ENCODE results near the gene FSCN2. TPM values are rescaled to one million over a fixed set of nuclear protein-coding genes. Genes with fewer than 3 reads are reported as not detected.

Gene FSCN2
- total RNA-seq, 1 experiment from 2014 or later, result 0.31 TPM

DNA sequence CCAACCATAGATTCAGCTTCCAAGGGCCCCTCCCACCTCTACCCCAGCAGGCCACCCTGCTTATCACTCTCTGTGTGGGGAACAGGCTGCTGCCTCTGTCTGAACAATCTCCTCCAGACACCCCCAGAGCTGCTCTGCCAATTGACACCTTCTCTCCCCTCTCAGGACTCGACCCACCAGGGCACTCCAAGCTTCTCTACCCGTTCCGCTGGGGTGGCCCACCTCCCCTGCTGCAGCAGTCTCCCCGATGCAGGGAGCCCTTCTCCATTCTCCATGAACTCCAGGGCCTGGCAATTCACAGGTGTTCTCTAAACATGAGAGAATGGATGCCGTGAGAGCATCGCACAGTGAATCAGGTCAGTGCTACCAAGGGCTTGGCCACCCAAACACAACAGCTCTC, 52.3 kb downstream of the FSCN2 start (continued):
- TF ChIP-seq SOX15 (CRISPR knock-in tag; IDR thresholded peaks at IDR 0.05), result no peak

DNA sequence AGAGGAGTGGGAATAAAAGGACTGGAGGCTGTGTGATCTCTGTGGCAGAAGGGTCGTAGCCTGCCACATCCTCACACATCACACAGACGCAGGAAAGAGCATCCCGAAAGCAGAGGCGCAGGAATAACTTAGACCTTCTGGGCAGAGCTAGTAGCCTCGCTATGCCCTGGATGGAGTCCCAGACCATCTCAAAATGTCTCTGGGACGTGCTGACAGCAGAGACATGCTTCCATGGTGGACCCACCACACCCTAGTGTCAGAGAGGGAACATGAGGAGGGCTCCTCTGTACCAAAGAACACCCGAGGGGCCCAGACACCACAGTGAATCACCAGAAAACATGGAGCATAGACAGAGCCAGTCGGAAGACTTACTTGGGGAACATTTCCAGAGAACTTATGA, 53.6 kb downstream of the FSCN2 start:
- no peak overlapping the region for H3K4me3 Mint-ChIP-seq
- H3K4me1 Mint-ChIP-seq, result no peaks in the 10 kb centered on the region
- peak overlapping the region; percentile 45; the same call in 1 of the 2 replicates for H3K27ac Mint-ChIP-seq
- DNase-seq (ENCODE audit: low spot score) (no peak), ATAC-seq (no peak)
- H3K9me3 Mint-ChIP-seq, result no peaks in the 10 kb centered on the region
- H3K27me3 Mint-ChIP-seq (ENCODE audit: low read depth), result no peaks in the 10 kb centered on the region
- TF ChIP-seq ZBTB21 (CRISPR knock-in tag; IDR thresholded peaks at IDR 0.05; ENCODE audit: borderline replicate concordance) (no peak), JUN (CRISPR knock-in tag; IDR thresholded peaks at IDR 0.05) (no peak), FOXK1 (CRISPR knock-in tag; IDR thresholded peaks at IDR 0.05) (no peak), IRF2 (CRISPR knock-in tag; IDR thresholded peaks at IDR 0.05; ENCODE audit: borderline replicate concordance, low read depth) (no peak), ZNF219 (CRISPR knock-in tag; IDR thresholded peaks at IDR 0.05; ENCODE audit: borderline replicate concordance) (no peak), SOX15 (CRISPR knock-in tag; IDR thresholded peaks at IDR 0.05) (no peak)
- TF ChIP-seq, protein P1, sequence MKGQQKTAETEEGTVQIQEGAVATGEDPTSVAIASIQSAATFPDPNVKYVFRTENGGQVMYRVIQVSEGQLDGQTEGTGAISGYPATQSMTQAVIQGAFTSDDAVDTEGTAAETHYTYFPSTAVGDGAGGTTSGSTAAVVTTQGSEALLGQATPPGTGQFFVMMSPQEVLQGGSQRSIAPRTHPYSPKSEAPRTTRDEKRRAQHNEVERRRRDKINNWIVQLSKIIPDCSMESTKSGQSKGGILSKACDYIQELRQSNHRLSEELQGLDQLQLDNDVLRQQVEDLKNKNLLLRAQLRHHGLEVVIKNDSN (CRISPR knock-in tag; IDR thresholded peaks at IDR 0.05), result no peak
- ChIA-PET POLR2A (no interaction called here), CTCF (no interaction called here)
- H3K36me3 Mint-ChIP-seq, result peaks cover 48% of the 10 kb centered on the region

DNA sequence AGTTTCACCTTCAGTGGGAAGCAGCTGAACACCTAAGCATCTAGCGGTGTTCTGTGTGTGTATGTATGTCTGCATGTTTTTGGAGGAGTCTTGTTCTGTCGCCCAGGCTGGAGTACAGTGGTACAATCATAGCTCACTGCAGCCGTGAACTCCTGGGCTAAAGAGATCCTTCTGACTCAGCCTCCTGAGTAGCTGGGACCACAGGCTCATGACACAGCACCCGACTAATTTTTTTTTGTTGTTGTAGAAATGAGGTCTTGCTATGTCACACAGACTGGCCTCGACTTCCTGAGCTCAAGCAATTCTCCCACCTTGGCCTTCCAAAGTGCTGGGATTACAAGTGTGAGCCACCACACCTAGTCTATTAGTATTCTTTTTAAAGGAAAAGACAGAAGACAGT, 54.2 kb downstream of the FSCN2 start:
- Mint-ChIP-seq H3K36me3 (peaks cover 50% of the 10 kb centered on the region), H3K27me3 (ENCODE audit: low read depth) (no peaks in the 10 kb centered on the region), H3K4me3 (no peak overlapping the region), H3K27ac (peak overlapping the region; percentile 45; the same call in 1 of the 2 replicates), H3K9me3 (no peaks in the 10 kb centered on the region), H3K4me1 (no peaks in the 10 kb centered on the region)
- no peak for ATAC-seq
- DNase-seq (ENCODE audit: low spot score), result no peak
- ChIA-PET POLR2A (no interaction called here), CTCF (no interaction called here)
- TF ChIP-seq, protein P2, sequence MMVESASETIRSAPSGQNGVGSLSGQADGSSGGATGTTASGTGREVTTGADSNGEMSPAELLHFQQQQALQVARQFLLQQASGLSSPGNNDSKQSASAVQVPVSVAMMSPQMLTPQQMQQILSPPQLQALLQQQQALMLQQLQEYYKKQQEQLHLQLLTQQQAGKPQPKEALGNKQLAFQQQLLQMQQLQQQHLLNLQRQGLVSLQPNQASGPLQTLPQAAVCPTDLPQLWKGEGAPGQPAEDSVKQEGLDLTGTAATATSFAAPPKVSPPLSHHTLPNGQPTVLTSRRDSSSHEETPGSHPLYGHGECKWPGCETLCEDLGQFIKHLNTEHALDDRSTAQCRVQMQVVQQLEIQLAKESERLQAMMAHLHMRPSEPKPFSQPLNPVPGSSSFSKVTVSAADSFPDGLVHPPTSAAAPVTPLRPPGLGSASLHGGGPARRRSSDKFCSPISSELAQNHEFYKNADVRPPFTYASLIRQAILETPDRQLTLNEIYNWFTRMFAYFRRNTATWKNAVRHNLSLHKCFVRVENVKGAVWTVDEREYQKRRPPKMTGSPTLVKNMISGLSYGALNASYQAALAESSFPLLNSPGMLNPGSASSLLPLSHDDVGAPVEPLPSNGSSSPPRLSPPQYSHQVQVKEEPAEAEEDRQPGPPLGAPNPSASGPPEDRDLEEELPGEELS (CRISPR knock-in tag; IDR thresholded peaks at IDR 0.05), result no peak
- TF ChIP-seq ZNF396 (CRISPR knock-in tag; IDR thresholded peaks at IDR 0.05; ENCODE audit: borderline replicate concordance), result no peak
- TF ChIP-seq, protein P3, sequence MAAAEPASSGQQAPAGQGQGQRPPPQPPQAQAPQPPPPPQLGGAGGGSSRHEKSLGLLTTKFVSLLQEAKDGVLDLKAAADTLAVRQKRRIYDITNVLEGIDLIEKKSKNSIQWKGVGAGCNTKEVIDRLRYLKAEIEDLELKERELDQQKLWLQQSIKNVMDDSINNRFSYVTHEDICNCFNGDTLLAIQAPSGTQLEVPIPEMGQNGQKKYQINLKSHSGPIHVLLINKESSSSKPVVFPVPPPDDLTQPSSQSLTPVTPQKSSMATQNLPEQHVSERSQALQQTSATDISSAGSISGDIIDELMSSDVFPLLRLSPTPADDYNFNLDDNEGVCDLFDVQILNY (CRISPR knock-in tag; IDR thresholded peaks at IDR 0.05), result no peak
- no peak for TF ChIP-seq ZNF416 (CRISPR knock-in tag; IDR thresholded peaks at IDR 0.05)
- no peak for TF ChIP-seq SMAD3 (CRISPR knock-in tag; IDR thresholded peaks at IDR 0.05; ENCODE audit: borderline replicate concordance)
- TF ChIP-seq ZNF138 (CRISPR knock-in tag; conservative IDR thresholded peaks at IDR 0.05), result no peak
- TF ChIP-seq NFATC4 (CRISPR knock-in tag; IDR thresholded peaks at IDR 0.05), result no peak
- no peak for TF ChIP-seq FOXK1 (CRISPR knock-in tag; IDR thresholded peaks at IDR 0.05)
- no peak for TF ChIP-seq NFYB (CRISPR knock-in tag; conservative IDR thresholded peaks at IDR 0.05; ENCODE audit: low read depth)
- no peak for TF ChIP-seq EMX1 (CRISPR knock-in tag; IDR thresholded peaks at IDR 0.05)

DNA sequence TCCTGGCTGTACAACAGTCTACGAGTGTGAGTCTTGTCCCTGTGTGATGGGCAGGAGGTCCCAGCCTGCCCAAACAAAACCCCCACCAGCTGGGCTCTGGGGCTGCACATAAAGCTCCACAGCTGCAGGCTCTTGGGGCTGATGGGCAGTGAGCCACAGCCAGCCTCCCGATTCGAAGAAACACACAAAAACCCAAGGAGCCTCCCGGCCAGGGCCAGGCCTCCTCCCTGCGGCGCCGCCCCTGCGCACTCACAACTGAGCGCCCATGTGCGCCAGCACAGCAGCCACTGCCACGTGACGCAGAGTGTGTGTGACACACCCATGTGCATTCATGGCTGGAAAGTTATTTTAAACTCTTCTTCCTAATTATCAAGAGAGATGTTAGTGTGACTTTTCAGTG, 54.6 kb downstream of the FSCN2 start:
- POLR2A ChIA-PET, result no interaction called here
- DNase-seq (ENCODE audit: low spot score) (no peak), ATAC-seq (no peak)
- no peaks in the 10 kb centered on the region for H3K9me3 Mint-ChIP-seq
- CTCF ChIA-PET, result no interaction called here
- H3K4me1 Mint-ChIP-seq, result no peaks in the 10 kb centered on the region
- no peak overlapping the region for H3K4me3 Mint-ChIP-seq
- H3K27ac Mint-ChIP-seq, result no peak overlapping the region
- no peaks in the 10 kb centered on the region for H3K27me3 Mint-ChIP-seq (ENCODE audit: low read depth)
- TF ChIP-seq, protein P4, sequence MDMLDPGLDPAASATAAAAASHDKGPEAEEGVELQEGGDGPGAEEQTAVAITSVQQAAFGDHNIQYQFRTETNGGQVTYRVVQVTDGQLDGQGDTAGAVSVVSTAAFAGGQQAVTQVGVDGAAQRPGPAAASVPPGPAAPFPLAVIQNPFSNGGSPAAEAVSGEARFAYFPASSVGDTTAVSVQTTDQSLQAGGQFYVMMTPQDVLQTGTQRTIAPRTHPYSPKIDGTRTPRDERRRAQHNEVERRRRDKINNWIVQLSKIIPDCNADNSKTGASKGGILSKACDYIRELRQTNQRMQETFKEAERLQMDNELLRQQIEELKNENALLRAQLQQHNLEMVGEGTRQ (CRISPR knock-in tag; IDR thresholded peaks at IDR 0.05), result no peak
- TF ChIP-seq, protein P5, sequence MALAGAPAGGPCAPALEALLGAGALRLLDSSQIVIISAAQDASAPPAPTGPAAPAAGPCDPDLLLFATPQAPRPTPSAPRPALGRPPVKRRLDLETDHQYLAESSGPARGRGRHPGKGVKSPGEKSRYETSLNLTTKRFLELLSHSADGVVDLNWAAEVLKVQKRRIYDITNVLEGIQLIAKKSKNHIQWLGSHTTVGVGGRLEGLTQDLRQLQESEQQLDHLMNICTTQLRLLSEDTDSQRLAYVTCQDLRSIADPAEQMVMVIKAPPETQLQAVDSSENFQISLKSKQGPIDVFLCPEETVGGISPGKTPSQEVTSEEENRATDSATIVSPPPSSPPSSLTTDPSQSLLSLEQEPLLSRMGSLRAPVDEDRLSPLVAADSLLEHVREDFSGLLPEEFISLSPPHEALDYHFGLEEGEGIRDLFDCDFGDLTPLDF (CRISPR knock-in tag; IDR thresholded peaks at IDR 0.05), result no peak
- TF ChIP-seq JAZF1 (CRISPR knock-in tag; IDR thresholded peaks at IDR 0.05), result no peak
- TF ChIP-seq RORB (CRISPR knock-in tag; IDR thresholded peaks at IDR 0.05), result no peak
- TF ChIP-seq, protein P6, sequence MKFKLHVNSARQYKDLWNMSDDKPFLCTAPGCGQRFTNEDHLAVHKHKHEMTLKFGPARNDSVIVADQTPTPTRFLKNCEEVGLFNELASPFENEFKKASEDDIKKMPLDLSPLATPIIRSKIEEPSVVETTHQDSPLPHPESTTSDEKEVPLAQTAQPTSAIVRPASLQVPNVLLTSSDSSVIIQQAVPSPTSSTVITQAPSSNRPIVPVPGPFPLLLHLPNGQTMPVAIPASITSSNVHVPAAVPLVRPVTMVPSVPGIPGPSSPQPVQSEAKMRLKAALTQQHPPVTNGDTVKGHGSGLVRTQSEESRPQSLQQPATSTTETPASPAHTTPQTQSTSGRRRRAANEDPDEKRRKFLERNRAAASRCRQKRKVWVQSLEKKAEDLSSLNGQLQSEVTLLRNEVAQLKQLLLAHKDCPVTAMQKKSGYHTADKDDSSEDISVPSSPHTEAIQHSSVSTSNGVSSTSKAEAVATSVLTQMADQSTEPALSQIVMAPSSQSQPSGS (CRISPR knock-in tag; IDR thresholded peaks at IDR 0.05; ENCODE audit: borderline replicate concordance, low read depth), result no peak
- TF ChIP-seq TEAD1 (CRISPR knock-in tag; IDR thresholded peaks at IDR 0.05), result no peak
- TF ChIP-seq GTF2I (CRISPR knock-in tag; conservative IDR thresholded peaks at IDR 0.05), result no peak
- TF ChIP-seq NR1H2 (CRISPR knock-in tag; IDR thresholded peaks at IDR 0.05), result no peak
- peaks cover 47% of the 10 kb centered on the region for H3K36me3 Mint-ChIP-seq
